Osteocyte (in vitro differentiated cells): ENCODE data around the gene SUPV3L1. TPM values are rescaled to one million over a fixed set of nuclear protein-coding genes. Genes with fewer than 3 reads are reported as not detected.
A peak's percentile ranks its signal among the peaks of the same experiment; 100 is the strongest.

Source experiments
- DNase-seq: peaks from one replicate; pipeline ENCODE4 v3.0.0; 2021; ENCODE audit warnings: mixed read lengths; ENCODE audit not compliant: unreplicated experiment; ENCODE audit errors: extremely low spot score
- H3K27ac Mint-ChIP-seq: one replicate; pipeline ENCODE4 v1.8.0; 2021; ENCODE audit warnings: mild to moderate bottlenecking, mixed read lengths; ENCODE audit not compliant: unreplicated experiment
- H3K27me3 Mint-ChIP-seq: one replicate; pipeline ENCODE4 v1.8.0; 2021; ENCODE audit warnings: mixed read lengths; ENCODE audit not compliant: unreplicated experiment
- H3K36me3 Mint-ChIP-seq: one replicate; pipeline ENCODE4 v1.8.0; 2021; ENCODE audit warnings: mixed read lengths; ENCODE audit not compliant: unreplicated experiment
- H3K4me1 Mint-ChIP-seq: one replicate; pipeline ENCODE4 v1.8.0; 2021; ENCODE audit warnings: mixed read lengths; ENCODE audit not compliant: unreplicated experiment
- H3K4me3 Mint-ChIP-seq: one replicate; pipeline ENCODE4 v1.8.0; 2021; ENCODE audit warnings: mild to moderate bottlenecking, moderate library complexity, mixed read lengths; ENCODE audit not compliant: unreplicated experiment
- H3K9me3 Mint-ChIP-seq: one replicate; pipeline ENCODE4 v1.8.0; 2021; ENCODE audit warnings: mixed read lengths; ENCODE audit not compliant: unreplicated experiment
- total RNA-seq: library from RNA; stranded (reverse); gene quantifications from 2 replicates; pipeline ENCODE4 v1.2.1, GENCODE V29; 2021
- TF ChIP-seq, protein P1 (sequence below): fragments of 200-600 bp; sonication (generic); IDR thresholded peaks from 2 replicates; pipeline ENCODE4 v1.5.0; 2021; ENCODE audit warnings: antibody characterized with exemption, mild to moderate bottlenecking, moderate library complexity

The SUPV3L1 gene
- total RNA-seq, 1 donor from 2014 or later, result 27.3 TPM

DNA sequence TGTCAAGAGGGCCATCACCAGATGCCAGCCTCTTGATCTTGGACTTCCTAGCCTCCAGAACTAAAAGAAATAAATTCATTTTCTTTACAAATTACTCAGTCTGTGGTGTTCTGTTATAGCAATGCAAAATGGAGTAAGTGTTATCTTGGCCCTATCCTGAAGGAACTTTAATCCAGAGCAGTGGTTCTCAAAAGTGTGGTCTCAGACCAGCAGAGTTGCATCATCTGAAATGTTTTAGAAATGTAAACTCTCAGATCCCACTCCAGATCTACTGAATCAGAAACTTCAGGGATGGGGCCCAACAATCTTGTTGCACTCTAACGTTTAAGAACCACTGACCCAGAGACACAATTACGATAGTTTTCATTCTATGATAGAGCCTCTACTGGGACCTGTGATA, 3.2 kb upstream of the SUPV3L1 start:
- TF ChIP-seq, protein P1, sequence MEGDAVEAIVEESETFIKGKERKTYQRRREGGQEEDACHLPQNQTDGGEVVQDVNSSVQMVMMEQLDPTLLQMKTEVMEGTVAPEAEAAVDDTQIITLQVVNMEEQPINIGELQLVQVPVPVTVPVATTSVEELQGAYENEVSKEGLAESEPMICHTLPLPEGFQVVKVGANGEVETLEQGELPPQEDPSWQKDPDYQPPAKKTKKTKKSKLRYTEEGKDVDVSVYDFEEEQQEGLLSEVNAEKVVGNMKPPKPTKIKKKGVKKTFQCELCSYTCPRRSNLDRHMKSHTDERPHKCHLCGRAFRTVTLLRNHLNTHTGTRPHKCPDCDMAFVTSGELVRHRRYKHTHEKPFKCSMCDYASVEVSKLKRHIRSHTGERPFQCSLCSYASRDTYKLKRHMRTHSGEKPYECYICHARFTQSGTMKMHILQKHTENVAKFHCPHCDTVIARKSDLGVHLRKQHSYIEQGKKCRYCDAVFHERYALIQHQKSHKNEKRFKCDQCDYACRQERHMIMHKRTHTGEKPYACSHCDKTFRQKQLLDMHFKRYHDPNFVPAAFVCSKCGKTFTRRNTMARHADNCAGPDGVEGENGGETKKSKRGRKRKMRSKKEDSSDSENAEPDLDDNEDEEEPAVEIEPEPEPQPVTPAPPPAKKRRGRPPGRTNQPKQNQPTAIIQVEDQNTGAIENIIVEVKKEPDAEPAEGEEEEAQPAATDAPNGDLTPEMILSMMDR, result no peak
- Mint-ChIP-seq H3K36me3 (peaks cover 14% of the 10 kb centered on the region), H3K4me1 (peaks cover 22% of the 10 kb centered on the region), H3K27ac (no peak overlapping the region), H3K4me3 (no peak overlapping the region), H3K9me3 (no peaks in the 10 kb centered on the region), H3K27me3 (no peaks in the 10 kb centered on the region)
- no peak for DNase-seq

DNA sequence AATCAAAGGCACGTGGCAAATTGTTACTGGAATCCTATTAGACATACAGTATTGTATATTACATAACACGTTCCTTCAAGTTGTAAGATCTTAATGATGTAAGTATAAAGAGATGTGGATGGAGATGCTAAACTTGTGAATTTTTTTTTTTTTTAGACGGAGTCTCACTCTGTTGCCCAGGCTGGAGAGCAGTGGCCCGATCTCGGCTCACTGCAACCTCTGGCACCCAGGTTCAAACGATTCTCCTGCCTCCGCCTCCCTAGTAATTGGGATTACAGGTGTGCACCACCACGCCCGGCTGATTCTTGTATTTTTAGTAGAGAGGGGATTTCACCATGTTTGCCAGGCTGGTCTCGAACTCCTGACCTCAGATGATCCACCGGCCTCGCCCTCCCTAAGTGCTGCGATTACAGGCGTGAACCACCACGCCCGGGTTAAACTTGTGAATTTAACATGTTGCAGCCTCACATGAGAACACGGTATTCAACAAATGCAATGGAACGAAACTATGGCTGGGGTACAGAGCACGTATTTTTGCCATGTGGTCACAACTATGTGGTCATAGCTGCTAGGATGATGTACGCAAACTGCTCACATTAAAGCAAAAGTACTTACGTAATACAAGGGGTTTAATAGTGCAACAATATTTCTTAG, 818 bp upstream of the SUPV3L1 start:
- H3K9me3 Mint-ChIP-seq, result no peaks in the 10 kb centered on the region
- TF ChIP-seq, protein P1, result no peak
- H3K36me3 Mint-ChIP-seq, result peaks cover 3% of the 10 kb centered on the region
- peak overlapping the region; percentile 100 for H3K27ac Mint-ChIP-seq
- H3K4me3 Mint-ChIP-seq, result peak overlapping the region; percentile 94
- peaks cover 27% of the 10 kb centered on the region for H3K4me1 Mint-ChIP-seq
- H3K27me3 Mint-ChIP-seq, result no peaks in the 10 kb centered on the region
- no peak for DNase-seq

GRCh38 chr10:69180525-69181204, 631 bp downstream of the SUPV3L1 start:
- Mint-ChIP-seq H3K4me1 (peaks cover 27% of the 10 kb centered on the region), H3K4me3 (peak overlapping the region; percentile 94), H3K27me3 (no peaks in the 10 kb centered on the region), H3K27ac (peak overlapping the region; percentile 100), H3K9me3 (no peaks in the 10 kb centered on the region), H3K36me3 (peaks cover 7% of the 10 kb centered on the region)
- no peak for DNase-seq
- TF ChIP-seq, protein P1, result no peak

DNA sequence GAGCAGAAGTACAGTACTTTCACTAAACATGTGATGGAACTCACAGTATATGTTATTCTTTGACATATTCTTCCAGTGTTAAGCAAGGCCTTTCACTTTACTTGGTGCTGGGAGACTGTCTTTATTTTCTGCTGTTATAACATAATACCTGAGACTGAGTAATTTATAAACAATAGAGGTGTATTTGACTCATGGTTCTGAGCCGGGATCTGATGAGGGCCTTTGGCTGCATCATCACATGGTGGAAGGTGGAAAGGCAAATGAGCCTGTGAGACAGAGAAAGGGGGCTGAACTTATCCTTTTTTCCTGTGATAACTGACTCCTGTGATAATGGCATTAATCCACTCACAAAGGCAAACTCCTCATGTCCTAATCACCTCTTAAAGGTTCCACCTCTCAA, 1.4 kb downstream of the SUPV3L1 start:
- Mint-ChIP-seq H3K9me3 (no peaks in the 10 kb centered on the region), H3K4me3 (peak overlapping the region; percentile 94), H3K27ac (peak overlapping the region; percentile 100), H3K4me1 (peaks cover 27% of the 10 kb centered on the region), H3K36me3 (peaks cover 9% of the 10 kb centered on the region), H3K27me3 (no peaks in the 10 kb centered on the region)
- DNase-seq, result no peak
- TF ChIP-seq, protein P1, result no peak

DNA sequence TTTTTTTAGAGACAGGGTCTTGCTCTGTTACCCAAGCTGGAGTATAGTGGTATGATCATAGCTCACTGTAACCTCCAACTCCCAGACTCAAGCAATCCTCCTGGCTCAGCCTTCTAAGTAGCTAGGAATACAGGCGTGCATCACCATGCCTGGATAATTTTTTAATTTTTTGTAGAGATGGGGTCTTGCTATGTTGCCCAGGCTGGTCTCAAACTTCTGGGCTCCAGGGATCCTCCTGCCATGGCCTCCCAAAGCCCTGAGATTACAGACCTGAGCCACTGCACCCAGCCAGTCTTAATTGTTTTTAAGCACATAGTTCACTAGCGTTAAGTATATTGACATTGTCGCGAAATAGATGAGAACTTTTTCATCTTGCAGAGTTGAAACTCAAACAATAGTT, 2.0 kb downstream of the SUPV3L1 start:
- Mint-ChIP-seq H3K36me3 (peaks cover 12% of the 10 kb centered on the region), H3K27me3 (no peaks in the 10 kb centered on the region), H3K4me1 (peaks cover 27% of the 10 kb centered on the region), H3K9me3 (no peaks in the 10 kb centered on the region), H3K4me3 (no peak overlapping the region), H3K27ac (no peak overlapping the region)
- DNase-seq, result no peak
- TF ChIP-seq, protein P1, result no peak
